Measurements from ENCODE around the gene CLEC4F. TPM values are rescaled to one million over a fixed set of nuclear protein-coding genes. Genes with fewer than 3 reads are reported as not detected.

CLEC4F gene
- total RNA-seq, 2 donors from 2014 or later, result 0.23 TPM; not detected in 1

DNA sequence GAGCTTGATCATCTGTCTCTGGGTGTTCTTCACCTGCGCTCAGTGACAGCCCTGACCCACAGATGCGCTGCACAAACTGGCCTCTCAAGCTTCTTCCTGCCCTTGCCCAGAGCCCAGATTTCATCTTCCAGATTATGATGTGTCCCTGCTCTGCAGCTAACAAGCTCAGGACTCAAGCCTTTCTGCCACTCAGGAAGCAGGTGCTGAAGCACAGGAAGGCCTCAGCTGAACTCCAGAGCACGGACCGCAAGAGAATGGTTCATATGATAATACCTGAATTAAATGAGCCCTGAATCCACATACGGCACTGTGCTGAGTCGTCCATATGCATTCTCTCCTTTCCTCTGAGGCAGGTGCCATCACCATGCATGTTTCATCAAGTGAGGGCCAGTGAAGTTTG lies 11.5 kb upstream of the CLEC4F start:
- intact Hi-C loops (cut with DNase I), result no loop called here

DNA sequence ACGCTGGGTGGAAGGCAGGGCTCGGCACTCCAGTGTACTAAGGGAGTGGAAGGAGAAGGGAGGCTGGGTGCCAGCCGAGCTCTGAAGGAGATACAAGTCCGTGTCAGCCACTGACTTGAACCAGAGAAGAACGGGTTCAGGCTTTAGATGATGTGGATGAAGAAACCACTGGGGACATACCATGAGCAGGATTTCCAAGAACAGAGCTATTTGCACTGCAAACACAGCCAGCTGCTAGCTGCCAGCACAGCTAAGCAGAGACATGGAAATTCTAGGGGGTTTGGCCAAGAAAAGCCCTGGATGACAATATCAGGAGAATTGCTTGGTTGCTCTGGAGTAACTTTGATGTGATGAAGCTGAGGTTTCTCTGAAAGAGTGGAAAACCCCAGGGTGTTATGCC lies 10.0 kb upstream of the CLEC4F start:
- no peak for TF ChIP-seq POLR2A (IDR thresholded peaks at IDR 0.05)
- TF ChIP-seq POLR2AphosphoS5 (IDR thresholded peaks at IDR 0.05), result no peak
- TF ChIP-seq, protein P1, sequence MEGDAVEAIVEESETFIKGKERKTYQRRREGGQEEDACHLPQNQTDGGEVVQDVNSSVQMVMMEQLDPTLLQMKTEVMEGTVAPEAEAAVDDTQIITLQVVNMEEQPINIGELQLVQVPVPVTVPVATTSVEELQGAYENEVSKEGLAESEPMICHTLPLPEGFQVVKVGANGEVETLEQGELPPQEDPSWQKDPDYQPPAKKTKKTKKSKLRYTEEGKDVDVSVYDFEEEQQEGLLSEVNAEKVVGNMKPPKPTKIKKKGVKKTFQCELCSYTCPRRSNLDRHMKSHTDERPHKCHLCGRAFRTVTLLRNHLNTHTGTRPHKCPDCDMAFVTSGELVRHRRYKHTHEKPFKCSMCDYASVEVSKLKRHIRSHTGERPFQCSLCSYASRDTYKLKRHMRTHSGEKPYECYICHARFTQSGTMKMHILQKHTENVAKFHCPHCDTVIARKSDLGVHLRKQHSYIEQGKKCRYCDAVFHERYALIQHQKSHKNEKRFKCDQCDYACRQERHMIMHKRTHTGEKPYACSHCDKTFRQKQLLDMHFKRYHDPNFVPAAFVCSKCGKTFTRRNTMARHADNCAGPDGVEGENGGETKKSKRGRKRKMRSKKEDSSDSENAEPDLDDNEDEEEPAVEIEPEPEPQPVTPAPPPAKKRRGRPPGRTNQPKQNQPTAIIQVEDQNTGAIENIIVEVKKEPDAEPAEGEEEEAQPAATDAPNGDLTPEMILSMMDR (IDR thresholded peaks at IDR 0.05), result no peak
- Histone ChIP-seq H3K4me1 (replicated peaks) (no peaks in the 10 kb centered on the region), H3K36me3 (no peaks in the 10 kb centered on the region), H3K4me3 (no peak overlapping the region), H3K27me3 (replicated peaks; ENCODE audit: insufficient read depth) (no peaks in the 10 kb centered on the region), H3K9me3 (no peaks in the 10 kb centered on the region), H3K27ac (no peak overlapping the region)
- 61% methylated on average over 5 of the region's 5 CpGs for WGBS
- DNase-seq (ENCODE audit: low spot score), result no peak
- intact Hi-C loops (cut with DNase I), result no loop called here

More for the DNA sequence above, 11.5 kb upstream of the CLEC4F start:
- Histone ChIP-seq H3K36me3 (no peaks in the 10 kb centered on the region), H3K4me1 (replicated peaks) (no peaks in the 10 kb centered on the region), H3K27ac (no peak overlapping the region), H3K4me3 (no peak overlapping the region), H3K27me3 (replicated peaks; ENCODE audit: insufficient read depth) (no peaks in the 10 kb centered on the region), H3K9me3 (no peaks in the 10 kb centered on the region)
- TF ChIP-seq POLR2A (IDR thresholded peaks at IDR 0.05), result no peak
- TF ChIP-seq, protein P1 (IDR thresholded peaks at IDR 0.05), result no peak
- no peak for TF ChIP-seq POLR2AphosphoS5 (IDR thresholded peaks at IDR 0.05)
- WGBS, result 89% methylated on average over 6 of the region's 6 CpGs
- DNase-seq (ENCODE audit: low spot score), result no peak

DNA sequence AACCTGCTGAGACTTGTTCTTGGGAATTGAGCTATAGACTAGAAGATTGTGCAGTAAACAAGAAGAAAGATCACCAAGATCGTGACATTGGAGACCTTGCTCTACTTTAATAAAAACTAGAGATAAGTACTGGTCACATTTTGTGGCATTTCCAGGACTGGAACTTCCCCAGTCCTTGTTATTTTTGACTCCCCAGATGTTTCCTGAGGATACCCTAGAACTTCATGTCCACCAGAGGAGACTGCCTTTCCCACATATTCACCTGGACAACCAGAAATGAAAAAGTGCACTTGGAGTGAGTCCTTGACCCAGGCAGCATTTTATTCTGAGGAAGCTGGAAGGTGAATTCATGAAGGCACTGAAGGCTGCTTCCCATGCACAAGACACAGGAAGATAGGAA lies 9.5 kb upstream of the CLEC4F start:
- DNase-seq (ENCODE audit: low spot score), result no peak
- Histone ChIP-seq H3K4me3 (no peak overlapping the region), H3K36me3 (no peaks in the 10 kb centered on the region), H3K27ac (no peak overlapping the region), H3K9me3 (no peaks in the 10 kb centered on the region), H3K4me1 (replicated peaks) (no peaks in the 10 kb centered on the region), H3K27me3 (replicated peaks; ENCODE audit: insufficient read depth) (no peaks in the 10 kb centered on the region)
- intact Hi-C loops (cut with DNase I), result no loop called here
- no peak for TF ChIP-seq POLR2A (IDR thresholded peaks at IDR 0.05)
- no peak for TF ChIP-seq POLR2AphosphoS5 (IDR thresholded peaks at IDR 0.05)
- TF ChIP-seq, protein P1 (IDR thresholded peaks at IDR 0.05), result no peak
- 57% methylated on average over 1 of the region's 1 CpG for WGBS

DNA sequence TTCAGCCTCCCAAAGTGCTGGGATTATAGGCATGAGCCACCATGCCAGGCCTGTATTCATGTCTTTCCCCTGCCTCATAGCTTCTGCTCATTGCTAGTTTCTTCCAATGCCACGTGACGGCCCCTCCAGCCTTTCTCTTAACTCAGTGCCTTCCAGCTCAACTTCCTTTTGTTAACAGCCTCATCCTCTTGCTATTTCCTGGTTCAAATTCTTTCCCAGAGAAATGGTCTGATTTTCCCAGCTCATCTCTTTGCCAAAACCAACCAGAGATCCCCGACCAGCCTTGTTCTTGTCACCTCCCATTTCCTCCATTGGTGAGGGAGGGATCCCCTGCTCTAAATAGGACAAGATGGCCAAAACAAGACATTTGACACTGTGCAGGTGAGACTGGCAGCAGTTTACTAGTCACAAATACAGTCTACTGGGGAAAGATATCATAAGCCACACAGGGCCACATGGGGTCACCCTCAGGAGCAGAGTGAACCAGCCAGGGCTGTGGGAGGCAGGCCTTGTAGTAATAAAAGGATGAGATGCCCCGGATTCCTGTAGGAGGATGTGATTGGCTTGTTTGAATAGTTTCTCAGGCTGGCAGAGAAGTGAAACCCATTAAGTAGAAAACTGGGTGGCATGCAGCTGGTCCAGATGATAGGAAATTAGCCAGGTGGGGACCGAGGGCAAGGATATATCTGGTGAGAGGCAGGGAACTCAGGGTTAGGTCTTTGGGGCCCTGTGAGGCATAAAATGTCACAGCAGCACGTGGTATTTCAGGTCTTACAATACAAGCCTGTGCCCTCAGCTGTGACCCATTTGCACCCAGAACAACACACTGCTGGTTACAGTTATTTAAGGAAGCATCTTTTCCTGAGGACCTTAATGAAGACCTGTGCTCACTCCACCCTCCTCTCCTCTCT lies 8.8 kb upstream of the CLEC4F start:
- WGBS, result 49% methylated on average over 6 of the region's 6 CpGs
- Histone ChIP-seq H3K36me3 (no peaks in the 10 kb centered on the region), H3K4me1 (replicated peaks) (no peaks in the 10 kb centered on the region), H3K9me3 (no peaks in the 10 kb centered on the region), H3K4me3 (no peak overlapping the region), H3K27me3 (replicated peaks; ENCODE audit: insufficient read depth) (no peaks in the 10 kb centered on the region), H3K27ac (no peak overlapping the region)
- intact Hi-C loops (cut with DNase I), result no loop called here
- DNase-seq (ENCODE audit: low spot score), result no peak
- TF ChIP-seq, protein P1 (IDR thresholded peaks at IDR 0.05), result no peak
- no peak for TF ChIP-seq POLR2A (IDR thresholded peaks at IDR 0.05)
- no peak for TF ChIP-seq POLR2AphosphoS5 (IDR thresholded peaks at IDR 0.05)

DNA sequence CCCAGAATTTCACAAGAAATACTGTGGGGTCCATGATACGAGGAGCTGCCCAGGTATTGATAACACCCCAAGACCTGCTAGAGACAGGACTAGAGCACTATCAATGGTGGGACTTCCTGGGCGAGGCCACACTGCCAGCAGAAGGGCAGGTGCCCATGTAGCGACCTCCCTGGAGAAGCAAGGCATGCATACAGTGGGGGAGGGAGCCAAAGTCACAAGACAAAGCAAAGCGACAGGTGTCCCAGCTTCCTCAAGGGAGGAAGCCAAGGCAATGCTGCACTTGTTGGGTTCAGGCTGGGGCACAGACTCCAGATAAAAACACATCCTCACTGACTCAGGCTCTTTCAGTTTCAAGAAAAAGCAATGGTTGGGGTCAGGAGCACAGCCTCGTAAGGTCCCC lies 7.7 kb upstream of the CLEC4F start:
- intact Hi-C loops (cut with DNase I), result no loop called here
- no peak overlapping the region for H3K27ac ChIP-seq
- H3K4me3 ChIP-seq, result no peak overlapping the region
- no peak for DNase-seq (ENCODE audit: low spot score)
- no peaks in the 10 kb centered on the region for H3K4me1 ChIP-seq (replicated peaks)
- H3K27me3 ChIP-seq (replicated peaks; ENCODE audit: insufficient read depth), result no peaks in the 10 kb centered on the region
- TF ChIP-seq POLR2A (IDR thresholded peaks at IDR 0.05) (no peak), POLR2AphosphoS5 (IDR thresholded peaks at IDR 0.05) (no peak)
- TF ChIP-seq, protein P1 (IDR thresholded peaks at IDR 0.05), result no peak
- whole genome bisulfite sequencing, result 79% methylated on average over 5 of the region's 5 CpGs
- H3K9me3 ChIP-seq, result no peaks in the 10 kb centered on the region
- no peaks in the 10 kb centered on the region for H3K36me3 ChIP-seq
